Measurements from ENCODE around the gene IL1R2. TPM values are rescaled to one million over a fixed set of nuclear protein-coding genes. Genes with fewer than 3 reads are reported as not detected.

The IL1R2 gene
- total and polyA plus RNA-seq, 2 donors (not counting 1 experiment from before 2014, with no cell fraction given) = 0.17 to 0.20 TPM

- no peak for TF ChIP-seq CTCF (conservative IDR thresholded peaks at IDR 0.05 in 1 of 2, IDR thresholded peaks at IDR 0.05 in 1 of 2; ENCODE audit: low read depth in 1 of 2, low read length in 2 of 2)
- no peak for TF ChIP-seq EZH2 (IDR thresholded peaks at IDR 0.05; ENCODE audit: low read length, missing control alignments)
- H3K36me3 ChIP-seq (ENCODE audit: control insufficient read depth, insufficient read depth, low read length) = no peaks in the 10 kb centered on the region
- H3K4me2 ChIP-seq (ENCODE audit: extremely low read depth, insufficient read depth, low read length) = no peak overlapping the region
- H3K27ac ChIP-seq (ENCODE audit: insufficient read depth, low read length) = no peak overlapping the region
- H3K79me2 ChIP-seq (ENCODE audit: control insufficient read depth, insufficient read depth, low read length) = no peaks in the 10 kb centered on the region
- H4K20me1 ChIP-seq (ENCODE audit: control insufficient read depth, extremely low read depth, insufficient read depth, low read length) = no peaks in the 10 kb centered on the region
- no peak for DNase-seq (ENCODE audit: low read depth in 2 of 2)
- H3K9ac ChIP-seq (ENCODE audit: insufficient read depth, low read length) = no peak overlapping the region
- no peak overlapping the region for H2AFZ ChIP-seq (ENCODE audit: low read length)
- peaks cover 20% of the 10 kb centered on the region for H3K27me3 ChIP-seq (ENCODE audit: control insufficient read depth, insufficient read depth, low read length)
- H3K4me3 ChIP-seq (replicated peaks in 1 of 4; ENCODE audit: control extremely low read depth in 1 of 4, insufficient read depth in 1 of 4, low read depth in 3 of 4, low read length in 4 of 4) = no peak overlapping the region
- H3K4me1 ChIP-seq (ENCODE audit: control insufficient read depth, extremely low read depth, insufficient read depth, low read length) = no peaks in the 10 kb centered on the region
- H3K9me3 ChIP-seq (ENCODE audit: control insufficient read depth, insufficient read depth, low read depth, low read length) = no peaks in the 10 kb centered on the region
Measured at GRCh38 chr2:101998556-101998895, 6.8 kb downstream of the IL1R2 start.

GRCh38 chr2:101998896-101999789 lies 7.4 kb downstream of the IL1R2 start:
- Histone ChIP-seq H3K4me1 (ENCODE audit: control insufficient read depth, extremely low read depth, insufficient read depth, low read length) (no peaks in the 10 kb centered on the region), H4K20me1 (ENCODE audit: control insufficient read depth, extremely low read depth, insufficient read depth, low read length) (no peaks in the 10 kb centered on the region), H3K27ac (ENCODE audit: insufficient read depth, low read length) (no peak overlapping the region), H3K9me3 (ENCODE audit: control insufficient read depth, insufficient read depth, low read depth, low read length) (no peaks in the 10 kb centered on the region), H3K36me3 (ENCODE audit: control insufficient read depth, insufficient read depth, low read length) (no peaks in the 10 kb centered on the region), H3K4me2 (ENCODE audit: extremely low read depth, insufficient read depth, low read length) (no peak overlapping the region), H3K4me3 (replicated peaks in 1 of 4; ENCODE audit: control extremely low read depth in 1 of 4, insufficient read depth in 1 of 4, low read depth in 3 of 4, low read length in 4 of 4) (no peak overlapping the region), H3K79me2 (ENCODE audit: control insufficient read depth, insufficient read depth, low read length) (no peaks in the 10 kb centered on the region), H3K27me3 (ENCODE audit: control insufficient read depth, insufficient read depth, low read length) (peaks cover 17% of the 10 kb centered on the region), H2AFZ (ENCODE audit: low read length) (no peak overlapping the region), H3K9ac (ENCODE audit: insufficient read depth, low read length) (no peak overlapping the region)
- TF ChIP-seq CTCF (conservative IDR thresholded peaks at IDR 0.05 in 1 of 2, IDR thresholded peaks at IDR 0.05 in 1 of 2; ENCODE audit: low read depth in 1 of 2, low read length in 2 of 2) (no peak), EZH2 (IDR thresholded peaks at IDR 0.05; ENCODE audit: low read length, missing control alignments) (no peak)
- peak in 1 of 2 donors; percentile 12 for DNase-seq (ENCODE audit: low read depth in 2 of 2)

- H3K79me2 ChIP-seq (ENCODE audit: control insufficient read depth, insufficient read depth, low read length) = no peaks in the 10 kb centered on the region
- no peaks in the 10 kb centered on the region for H4K20me1 ChIP-seq (ENCODE audit: control insufficient read depth, extremely low read depth, insufficient read depth, low read length)
- H3K4me1 ChIP-seq (ENCODE audit: control insufficient read depth, extremely low read depth, insufficient read depth, low read length) = no peaks in the 10 kb centered on the region
- no peak overlapping the region for H3K27ac ChIP-seq (ENCODE audit: insufficient read depth, low read length)
- H3K4me3 ChIP-seq (replicated peaks in 1 of 4; ENCODE audit: control extremely low read depth in 1 of 4, insufficient read depth in 1 of 4, low read depth in 3 of 4, low read length in 4 of 4) = no peak overlapping the region
- DNase-seq (ENCODE audit: low read depth in 2 of 2) = no peak
- TF ChIP-seq CTCF (conservative IDR thresholded peaks at IDR 0.05 in 1 of 2, IDR thresholded peaks at IDR 0.05 in 1 of 2; ENCODE audit: low read depth in 1 of 2, low read length in 2 of 2) = no peak
- TF ChIP-seq EZH2 (IDR thresholded peaks at IDR 0.05; ENCODE audit: low read length, missing control alignments) = no peak
- H2AFZ ChIP-seq (ENCODE audit: low read length) = no peak overlapping the region
- no peaks in the 10 kb centered on the region for H3K36me3 ChIP-seq (ENCODE audit: control insufficient read depth, insufficient read depth, low read length)
- no peaks in the 10 kb centered on the region for H3K9me3 ChIP-seq (ENCODE audit: control insufficient read depth, insufficient read depth, low read depth, low read length)
- H3K9ac ChIP-seq (ENCODE audit: insufficient read depth, low read length) = no peak overlapping the region
- peaks cover 16% of the 10 kb centered on the region for H3K27me3 ChIP-seq (ENCODE audit: control insufficient read depth, insufficient read depth, low read length)
- H3K4me2 ChIP-seq (ENCODE audit: extremely low read depth, insufficient read depth, low read length) = no peak overlapping the region
Measured at GRCh38 chr2:102000012-102000411, 8.3 kb downstream of the IL1R2 start.
